NCI-H1092 treated with DMSO at 0.1 percent for 48 hours (cell line): ENCODE results near the gene TSPAN17.

Source experiments
- DNase-seq: peaks from one replicate; lab custom pipeline; 2025; lab: John Stamatoyannopoulos, UW

The TSPAN17 gene

DNA sequence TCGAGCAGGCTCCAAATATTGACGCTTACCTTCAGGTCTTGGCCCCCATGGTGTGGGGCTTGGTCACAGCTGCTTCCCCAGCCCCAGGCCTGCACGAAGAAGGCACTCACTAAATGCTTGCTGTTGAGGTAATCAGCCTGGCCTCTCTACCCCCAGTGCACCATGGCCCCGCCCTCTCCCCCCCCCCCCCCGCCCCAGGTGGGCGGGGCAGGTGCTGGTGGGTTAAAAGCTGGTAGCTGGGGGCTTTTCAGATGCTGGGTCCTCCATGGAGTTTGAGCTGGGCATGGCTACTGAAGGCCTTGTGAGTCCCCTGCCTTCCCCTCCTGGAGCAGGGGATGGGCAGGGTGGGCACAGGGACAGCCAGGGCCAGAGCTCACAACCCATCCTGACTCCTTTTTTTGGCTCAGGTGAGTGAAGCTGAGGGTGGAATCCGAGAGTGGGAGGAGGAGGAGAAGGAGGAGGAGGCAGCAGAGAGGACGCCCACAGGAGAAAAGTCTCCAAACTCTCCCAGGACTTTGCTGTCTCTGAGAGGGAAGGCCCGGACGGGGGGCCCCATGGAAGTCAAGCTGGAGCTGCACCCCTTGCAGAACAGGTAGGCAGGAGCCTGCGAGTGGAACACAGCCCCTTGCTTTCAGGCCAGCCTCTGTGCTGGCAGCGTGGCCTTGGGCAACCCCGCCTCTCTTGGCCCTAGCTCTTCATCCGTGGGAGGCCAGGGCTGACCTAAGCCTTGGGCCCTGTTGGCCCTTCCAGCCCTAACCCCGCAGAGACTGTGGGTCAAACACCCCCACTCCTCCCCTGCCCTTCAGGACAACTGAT lies 4.4 kb upstream of the TSPAN17 start:
- DNase-seq, result no peak

DNA sequence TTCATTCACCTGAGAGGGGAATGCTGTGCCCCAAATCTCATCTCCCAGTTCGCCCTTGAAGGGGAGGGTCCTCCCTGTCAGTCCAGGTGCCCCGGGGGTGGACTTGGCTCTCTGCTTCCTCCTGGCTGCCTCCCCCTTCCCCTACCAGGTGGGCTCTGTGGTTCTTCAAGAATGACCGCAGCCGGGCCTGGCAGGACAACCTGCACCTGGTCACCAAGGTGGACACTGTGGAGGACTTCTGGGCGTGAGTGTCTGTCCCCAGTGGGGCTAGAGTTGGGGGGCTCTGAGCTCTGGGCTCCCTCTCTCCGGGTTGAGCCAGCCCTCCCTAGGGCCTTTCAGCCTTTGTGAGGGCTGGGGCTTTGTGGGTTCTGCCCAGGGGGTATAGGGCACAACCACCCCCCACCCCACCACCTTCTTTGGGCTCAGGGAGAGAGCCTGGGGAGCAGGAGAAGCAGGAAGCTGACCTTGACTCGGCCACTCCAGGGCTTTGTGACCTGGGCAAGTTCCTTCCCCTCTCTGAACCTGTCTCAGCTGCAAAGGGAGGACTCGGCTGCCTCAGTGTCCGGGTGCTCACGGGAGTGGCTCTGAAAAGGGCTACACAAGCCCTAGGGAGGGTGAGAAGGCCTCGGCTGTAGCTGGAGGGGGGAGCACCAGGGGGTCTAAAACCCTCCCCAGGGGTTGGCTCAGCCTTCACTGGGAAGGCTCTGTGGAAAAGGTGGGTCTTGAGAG lies 3.6 kb upstream of the TSPAN17 start:
- DNase-seq, result no peak

DNA sequence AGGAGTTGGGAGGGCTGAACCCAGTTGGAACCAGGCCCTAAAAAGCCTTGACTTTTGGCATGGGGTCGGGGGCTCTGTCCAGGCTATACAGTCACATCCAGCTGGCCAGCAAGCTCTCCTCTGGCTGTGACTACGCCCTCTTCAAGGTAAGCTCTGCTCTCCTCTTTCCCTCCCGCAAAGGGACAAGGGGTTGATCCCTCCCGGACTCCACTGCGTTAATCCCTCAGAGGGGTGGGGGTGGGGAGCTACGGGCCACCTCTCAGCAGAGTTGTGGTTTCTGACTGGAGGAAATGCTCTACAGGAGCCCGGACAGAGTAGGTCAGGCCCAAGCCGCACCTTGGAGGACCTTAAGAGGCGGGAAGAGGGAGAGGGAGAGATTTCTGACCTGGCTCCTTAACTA lies 3.0 kb upstream of the TSPAN17 start:
- DNase-seq, result no peak

DNA sequence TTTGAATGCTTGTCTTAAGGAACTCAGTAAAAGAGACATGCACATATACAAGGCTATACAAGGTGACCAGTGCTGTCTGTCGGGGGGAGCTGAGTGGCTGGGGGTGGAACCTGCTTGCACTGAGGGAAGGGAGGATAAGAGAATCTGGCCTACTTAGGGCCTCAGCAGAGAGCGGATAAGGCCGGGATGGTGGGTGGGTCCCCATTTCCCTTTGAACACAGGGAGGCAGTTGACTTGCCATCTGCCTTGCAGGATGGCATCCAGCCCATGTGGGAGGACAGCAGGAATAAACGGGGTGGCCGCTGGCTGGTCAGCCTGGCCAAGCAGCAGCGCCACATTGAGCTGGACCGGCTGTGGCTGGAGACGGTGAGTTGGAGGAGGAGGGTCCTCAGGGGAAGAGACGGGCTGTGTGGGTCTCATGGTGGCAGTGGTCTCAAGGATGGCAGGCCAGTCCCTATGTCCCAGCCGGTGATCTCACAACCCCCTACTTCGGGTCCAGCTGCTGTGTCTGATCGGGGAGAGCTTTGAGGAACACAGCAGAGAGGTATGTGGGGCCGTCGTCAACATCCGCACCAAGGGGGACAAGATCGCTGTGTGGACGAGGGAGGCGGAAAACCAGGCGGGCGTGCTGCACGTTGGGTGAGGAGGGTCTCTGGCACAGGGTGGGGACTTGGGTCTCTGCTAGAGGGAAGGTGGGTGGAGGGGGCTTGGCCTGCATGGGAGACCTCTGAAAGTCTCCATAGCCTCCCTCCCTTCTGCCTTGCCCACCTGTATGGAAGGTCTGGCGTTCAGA lies 2.2 kb upstream of the TSPAN17 start:
- no peak for DNase-seq

DNA sequence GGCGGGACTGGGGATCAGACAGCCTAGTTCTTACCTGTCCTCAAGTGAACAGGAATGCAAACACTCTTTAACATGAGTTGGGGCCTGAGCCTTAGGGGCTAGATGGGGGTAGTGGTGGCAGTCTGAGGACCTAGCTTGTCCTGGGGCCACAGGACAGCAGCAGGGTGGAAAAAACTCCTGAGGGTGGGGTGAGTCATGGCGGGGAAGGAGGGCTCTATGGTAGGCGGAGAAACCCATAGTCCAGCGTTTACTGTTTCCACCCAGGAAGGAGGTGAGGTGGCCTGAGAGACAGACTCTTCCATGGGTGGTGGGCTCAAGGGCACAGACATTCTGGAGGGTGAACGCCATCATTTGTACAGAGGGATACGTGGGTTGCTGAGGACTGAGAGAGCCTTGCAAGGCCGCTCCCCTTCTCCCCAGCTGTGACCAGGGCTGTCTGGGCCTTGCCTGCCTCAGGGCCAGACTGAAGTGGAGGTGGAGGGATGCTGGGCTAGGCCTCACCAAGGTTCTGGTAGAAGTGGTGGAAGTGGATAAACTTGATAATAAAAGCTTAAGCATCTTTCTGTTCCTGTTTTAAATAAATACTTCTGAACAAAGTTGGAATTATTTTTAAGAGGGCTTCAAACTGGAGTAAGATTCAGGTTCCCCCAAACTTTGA lies 1.1 kb upstream of the TSPAN17 start:
- DNase-seq, result no peak

DNA sequence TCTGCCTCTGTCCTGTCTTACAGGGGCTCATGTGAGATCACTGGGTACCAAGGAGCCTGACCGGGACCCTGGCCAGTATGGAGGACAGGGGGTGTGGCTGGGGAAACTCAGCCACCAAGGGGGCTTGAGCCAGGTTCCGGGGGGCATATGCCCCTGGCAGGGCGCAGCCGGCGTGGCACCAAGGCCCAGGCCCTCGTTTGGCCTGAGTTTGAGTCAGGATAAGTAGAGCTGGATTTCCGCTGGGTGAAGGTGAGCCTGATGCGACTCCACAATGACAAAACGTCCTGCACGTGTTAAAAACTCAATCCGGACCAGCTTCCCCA lies 616 bp upstream of the TSPAN17 start:
- no peak for DNase-seq

DNA sequence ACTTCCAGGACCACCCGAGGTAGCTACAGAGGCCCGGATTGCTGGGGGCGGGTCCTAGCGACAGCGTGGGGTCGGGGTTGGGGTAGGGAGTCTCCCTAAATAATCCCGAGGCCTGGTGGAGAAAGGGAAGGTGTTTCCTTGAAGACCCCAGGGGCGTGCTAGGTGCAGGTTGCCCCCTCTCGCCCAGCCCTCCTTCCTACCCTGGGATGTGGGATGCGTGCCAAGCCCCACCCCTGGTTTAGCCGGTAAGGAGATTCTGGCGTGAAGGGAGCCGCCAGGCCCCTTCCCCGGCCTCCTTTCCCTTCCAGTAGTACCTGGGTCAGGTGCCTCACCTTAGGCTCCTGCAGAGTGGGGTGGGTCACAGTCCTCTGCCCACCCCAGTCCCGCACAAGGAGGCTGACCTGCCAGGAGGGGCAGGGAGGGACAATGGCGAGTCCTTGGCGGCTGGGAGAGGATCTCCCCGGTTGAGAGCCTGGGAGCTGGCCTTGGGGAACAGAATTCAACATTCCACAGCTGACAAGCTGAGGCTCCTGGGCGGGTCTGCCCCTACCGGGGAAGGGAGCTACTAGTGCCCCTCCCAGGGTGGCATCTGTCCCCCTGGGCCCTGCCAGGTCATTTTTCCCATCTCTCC lies 674 bp downstream of the TSPAN17 start:
- DNase-seq, result peak; percentile 10

DNA sequence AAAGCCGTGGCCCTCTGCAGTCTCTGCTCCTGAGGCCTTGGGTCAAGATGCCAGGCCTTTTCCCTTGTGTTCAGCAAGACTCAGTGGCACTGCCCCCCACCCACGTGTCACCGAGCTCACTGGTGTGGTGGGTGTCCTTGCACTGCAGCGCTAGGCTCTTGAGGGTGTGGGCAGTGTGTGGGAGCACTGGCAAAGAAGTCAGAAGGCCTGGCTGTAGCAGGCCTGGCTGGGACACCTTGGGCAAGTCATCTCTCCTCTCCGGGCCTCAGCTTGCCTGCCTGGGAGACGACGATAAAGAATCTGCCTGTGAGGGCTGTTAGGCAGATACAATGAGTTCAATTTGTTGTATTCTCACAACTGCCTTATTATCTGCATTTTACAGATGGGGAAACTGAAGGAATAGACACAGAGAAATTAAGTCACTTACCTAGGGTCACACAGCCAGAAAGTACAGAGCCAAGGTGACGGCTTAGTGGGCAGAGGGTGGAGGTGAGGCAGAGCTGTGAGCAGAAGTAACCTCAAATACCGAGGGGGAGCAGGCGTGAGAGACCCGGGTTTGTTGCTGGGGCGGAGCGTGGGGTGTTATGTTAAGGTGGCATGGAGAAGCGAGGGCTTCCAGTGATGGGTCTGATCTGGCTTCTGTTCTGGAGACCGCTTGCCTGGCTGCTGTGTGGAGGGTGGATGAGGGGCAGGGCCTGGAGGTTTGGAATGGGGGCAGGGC lies 1.4 kb downstream of the TSPAN17 start:
- DNase-seq, result no peak

DNA sequence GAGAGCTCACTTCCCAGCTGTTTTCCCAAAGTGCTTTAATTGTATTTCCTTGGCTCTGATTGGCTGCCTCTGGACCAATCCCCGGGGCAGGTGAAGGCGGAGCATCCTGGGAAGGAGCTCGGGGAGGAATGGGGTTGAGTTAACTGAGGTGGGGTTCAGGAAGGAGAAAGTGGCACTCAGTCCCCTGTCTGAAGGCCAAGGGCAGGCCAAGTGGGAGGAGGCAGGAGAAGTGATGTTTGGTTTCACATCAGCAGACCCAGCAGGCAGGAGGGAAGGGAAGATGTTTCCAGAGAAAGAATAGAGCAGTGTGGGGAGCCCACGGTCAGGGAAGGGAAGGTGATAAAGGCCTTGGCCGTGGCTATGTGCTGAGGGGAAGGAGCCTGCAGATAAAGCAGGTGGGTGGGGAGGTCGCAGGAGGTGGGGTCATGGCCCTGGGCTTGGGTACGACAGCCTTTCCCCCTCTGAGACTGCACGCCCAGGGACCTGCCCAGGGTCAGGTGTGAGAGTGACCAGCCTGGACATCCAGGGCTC lies 3.1 kb downstream of the TSPAN17 start:
- DNase-seq, result no peak

DNA sequence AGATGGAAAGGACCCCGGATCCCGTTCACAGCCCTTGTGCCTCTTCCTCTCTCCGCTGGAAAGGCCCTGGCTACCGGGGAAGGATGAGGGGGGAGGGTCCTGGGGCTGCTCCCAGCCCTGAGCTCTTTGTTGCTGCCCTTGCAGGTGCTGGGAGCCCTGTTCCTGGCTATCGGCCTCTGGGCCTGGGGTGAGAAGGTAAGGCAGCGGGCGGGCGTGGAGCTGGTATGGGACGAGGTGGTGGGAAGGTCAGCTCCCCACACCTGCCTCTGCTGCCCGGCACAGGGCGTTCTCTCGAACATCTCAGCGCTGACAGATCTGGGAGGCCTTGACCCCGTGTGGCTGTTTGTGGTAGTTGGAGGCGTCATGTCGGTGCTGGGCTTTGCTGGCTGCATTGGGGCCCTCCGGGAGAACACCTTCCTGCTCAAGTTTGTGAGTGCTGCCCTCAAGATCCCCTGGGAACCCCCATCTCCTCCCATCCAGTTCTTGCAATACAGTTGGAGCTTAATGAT lies 4.2 kb downstream of the TSPAN17 start:
- no peak for DNase-seq

DNA sequence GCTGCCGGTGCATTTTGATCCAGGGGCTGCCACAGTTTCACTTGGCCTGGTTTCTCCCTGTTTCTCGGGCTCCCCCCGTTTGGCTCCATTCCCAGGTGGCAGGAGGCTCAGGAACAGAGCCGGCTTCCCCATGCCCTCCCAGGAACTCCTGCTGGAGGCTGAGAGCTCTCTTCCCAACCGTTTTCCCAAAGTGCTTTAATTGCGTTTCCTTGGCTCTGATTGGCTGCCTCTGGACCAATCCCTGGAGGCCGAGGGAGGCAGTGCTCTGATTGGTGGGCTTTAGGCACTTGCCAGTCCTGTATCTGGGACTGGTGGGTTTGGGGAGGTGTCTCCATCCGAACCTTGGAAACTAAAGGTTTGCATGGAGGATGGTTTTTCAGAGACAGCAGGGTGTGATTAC lies 4.9 kb downstream of the TSPAN17 start:
- DNase-seq, result peak; percentile 54

DNA sequence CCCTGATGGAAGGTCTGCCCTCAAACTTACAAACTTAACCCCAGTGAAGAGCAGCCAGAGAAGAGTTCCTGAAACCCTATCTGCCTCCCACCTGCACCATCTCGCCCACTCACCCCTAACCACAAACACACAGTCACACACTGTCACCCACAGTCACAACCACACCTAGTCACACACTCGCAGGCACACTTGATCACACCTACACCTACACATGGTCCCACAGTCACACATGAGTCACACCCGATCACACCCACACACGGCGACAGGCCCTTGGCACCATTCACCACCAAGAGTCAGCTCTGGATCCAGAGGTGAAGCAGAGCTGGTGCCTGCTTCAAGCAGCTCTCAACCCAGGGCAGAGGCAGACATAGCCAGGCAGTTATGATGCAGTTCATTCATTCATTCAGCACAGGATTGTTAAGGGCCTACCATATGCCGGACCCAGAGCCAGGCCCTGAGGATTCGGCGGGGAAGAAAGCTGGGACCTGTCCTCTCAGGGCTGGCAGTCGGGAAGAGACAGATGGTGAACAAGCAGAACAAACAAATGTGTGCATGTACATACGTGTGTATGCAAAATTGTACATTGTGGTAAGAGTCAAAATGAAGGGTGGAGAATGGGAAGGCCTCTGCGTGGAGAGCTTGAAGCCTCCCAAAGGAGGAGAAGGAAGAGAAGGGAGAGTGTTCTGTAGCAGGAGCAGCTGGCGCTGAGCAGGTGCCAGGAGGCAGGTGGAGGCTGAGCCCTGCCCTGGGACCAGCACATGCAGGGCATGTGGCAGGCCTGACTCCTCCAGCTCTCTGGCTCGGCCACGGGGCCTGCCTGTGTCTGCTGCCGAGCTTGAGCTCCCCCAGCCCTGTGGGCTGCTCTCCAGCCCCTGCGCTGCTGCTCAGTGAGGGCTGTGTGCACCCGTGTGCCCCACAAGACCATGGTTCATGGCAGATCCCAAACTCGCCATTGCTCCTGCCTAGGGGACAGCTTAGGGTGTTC lies 6.4 kb downstream of the TSPAN17 start:
- DNase-seq, result no peak

DNA sequence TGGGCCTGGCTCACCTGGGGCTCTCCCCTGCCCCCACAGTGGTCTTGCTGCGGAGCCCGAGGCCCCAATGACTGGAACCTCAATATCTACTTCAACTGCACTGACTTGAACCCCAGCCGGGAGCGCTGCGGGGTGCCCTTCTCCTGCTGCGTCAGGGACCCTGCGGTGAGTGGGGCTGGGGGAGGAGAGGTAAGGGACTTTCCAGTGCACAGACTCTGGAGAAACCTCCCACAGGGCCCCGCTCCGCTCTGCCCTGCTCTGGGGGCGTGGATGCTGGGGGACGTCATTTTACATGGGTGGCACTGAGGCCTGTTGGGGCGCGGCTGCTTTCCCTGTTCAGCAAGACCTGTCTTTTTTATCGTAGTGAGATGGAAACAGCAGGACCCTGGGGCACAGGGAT lies 7.6 kb downstream of the TSPAN17 start:
- DNase-seq, result no peak

DNA sequence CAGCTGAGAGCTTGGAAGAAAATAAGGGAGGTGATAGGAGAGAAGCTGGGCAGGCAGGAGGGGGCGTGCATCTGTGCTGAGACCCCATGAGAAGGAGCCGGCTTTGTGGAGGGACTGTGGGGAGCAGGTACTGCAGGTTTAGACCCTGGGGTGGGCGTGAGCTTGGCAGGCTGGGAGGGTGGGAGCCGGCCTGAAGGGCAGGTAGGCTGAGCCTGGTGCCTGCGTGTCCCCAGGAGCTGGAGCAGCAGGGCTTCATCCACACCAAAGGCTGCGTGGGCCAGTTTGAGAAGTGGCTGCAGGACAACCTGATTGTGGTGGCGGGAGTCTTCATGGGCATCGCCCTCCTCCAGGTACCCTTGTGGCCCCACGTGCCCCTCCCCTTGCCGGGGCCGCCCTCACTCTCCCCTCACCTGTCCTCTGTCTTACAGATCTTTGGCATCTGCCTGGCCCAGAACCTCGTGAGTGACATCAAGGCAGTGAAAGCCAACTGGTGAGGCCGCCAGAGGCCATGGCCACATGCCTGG lies 9.2 kb downstream of the TSPAN17 start:
- DNase-seq, result no peak

DNA sequence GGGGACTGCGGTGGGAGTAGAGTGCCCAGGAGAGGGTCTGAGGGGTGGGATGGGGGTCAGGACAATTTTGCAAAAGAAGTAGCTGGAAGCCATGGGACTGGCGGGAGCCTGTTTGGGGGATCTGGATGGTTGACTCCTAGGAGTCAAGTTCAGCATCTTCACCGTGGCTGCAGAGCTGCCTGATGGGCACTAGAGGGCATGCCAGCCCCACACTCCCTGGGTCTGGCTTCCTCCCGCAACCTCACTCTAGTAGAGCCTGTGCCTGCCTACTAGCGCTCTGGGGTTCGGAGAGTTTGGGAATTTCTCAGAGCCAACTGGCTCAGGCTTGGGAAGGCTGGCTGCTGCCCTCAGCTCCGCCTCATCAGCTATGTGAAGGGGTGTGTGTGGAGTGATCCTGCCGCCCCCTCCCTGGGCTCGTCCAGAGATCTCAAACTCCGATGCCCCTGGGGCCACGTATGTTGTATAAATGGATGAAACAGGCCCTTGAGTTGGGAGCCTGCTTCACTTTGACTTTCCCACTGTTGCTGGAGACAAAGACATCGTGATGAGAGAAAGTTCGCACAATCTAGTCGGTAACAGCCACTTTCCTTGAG lies 10.8 kb downstream of the TSPAN17 start:
- DNase-seq, result peak; percentile 20

DNA sequence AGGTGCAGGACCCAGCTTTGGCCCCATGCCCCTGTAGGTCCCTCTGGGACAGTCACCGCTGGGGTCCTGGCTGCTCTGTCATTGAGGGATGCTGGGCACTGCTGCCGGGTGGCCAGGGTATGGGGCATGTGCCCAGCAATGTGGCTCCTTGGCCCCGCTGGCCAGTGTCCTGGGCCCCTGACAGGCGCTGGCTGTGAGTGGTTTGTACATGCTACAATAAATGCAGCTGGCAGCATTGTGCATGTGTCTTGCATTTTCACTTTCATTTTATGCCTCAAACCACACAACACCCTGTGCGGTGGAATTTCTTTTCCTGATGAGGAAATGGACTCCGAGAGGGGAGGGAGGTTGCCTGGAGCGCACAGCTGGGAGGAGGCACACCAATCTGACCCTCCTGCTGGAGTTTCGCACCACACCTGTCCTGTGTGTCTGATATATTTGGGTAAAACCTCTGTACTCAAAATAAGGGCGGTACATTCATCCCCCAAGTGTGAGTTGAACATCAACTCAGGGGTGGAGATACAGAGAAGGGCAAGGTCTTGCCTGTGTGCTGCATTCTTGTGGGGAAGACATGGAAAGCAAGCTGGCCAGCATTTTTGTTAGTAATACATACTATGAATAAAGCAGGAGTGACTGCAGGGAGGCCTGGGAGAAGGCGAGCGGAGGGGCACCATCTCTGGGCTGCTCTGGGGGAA lies 11.7 kb downstream of the TSPAN17 start:
- DNase-seq, result no peak

DNA sequence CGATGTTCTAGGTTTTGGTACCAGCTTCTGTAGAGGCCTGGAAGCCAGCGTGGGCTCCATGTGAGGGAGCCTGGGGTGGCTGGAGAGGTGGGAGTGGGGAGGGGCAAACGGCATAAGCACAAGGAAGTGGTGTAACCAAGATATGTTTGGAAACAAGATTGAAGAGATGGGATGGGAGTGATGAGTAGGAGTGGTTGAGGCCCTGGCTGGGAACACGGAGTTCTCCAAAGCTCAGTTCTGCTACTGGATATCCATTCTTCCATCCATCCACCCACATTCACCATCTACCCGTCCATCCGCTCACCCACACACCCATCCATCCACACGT lies 12.2 kb downstream of the TSPAN17 start:
- no peak for DNase-seq

DNA sequence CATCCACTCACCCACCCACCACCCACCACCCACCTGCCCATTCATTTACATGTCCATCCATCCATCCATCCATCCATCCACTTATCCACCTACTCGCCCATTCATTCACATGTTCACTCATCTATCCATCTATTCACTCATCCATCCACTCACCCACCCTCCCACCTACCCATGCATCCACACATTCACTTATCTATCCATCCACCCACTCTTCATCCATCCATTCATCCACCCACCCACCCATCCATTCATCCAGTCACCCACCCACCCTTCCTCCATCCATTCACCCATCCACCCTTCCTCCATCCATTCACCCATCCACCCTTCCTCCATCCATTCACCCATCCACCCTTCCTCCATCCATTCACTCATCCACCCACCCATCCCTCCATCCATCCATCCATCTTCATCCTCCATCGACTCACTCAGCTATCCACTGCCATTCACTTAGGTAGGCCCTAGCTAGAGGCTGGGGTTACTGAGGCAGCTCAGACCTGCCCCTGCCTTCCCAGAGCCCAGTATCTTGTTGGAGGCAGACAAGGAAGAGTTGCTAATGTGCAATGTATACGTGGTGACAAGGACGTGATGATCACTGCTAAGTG lies 12.7 kb downstream of the TSPAN17 start:
- DNase-seq, result no peak
